Measurements from ENCODE around the gene COL6A2.
A peak's percentile ranks its signal among the peaks of the same experiment; 100 is the strongest.

Gene COL6A2

GRCh38 chr21:46114963-46115362 is 17.1 kb downstream of the COL6A2 start:
- H3K4me3 ChIP-seq (ENCODE audit: low read depth, low read length), result no peak overlapping the region
- no peak overlapping the region for H4K8ac ChIP-seq (ENCODE audit: low read depth, low read length)
- WGBS (ENCODE audit: extremely low coverage, insufficient coverage, insufficient read length), result no CpG with 5 or more reads among the region's 4 CpGs
- no peak overlapping the region for H3K23ac ChIP-seq (ENCODE audit: low read length)
- no peaks in the 10 kb centered on the region for H3K27me3 ChIP-seq (ENCODE audit: insufficient read depth, low read length)
- no peak overlapping the region for H3K4ac ChIP-seq (ENCODE audit: low read depth, low read length)
- no peak overlapping the region for H3K18ac ChIP-seq (ENCODE audit: low read length)
- no peak overlapping the region for H2BK12ac ChIP-seq (ENCODE audit: low read length)
- no peaks in the 10 kb centered on the region for H3K79me2 ChIP-seq (ENCODE audit: control insufficient read depth, insufficient read depth, low read length, poor library complexity)
- H3K36me3 ChIP-seq (ENCODE audit: control insufficient read depth in 1 of 2, insufficient read depth in 2 of 2, low read length in 2 of 2), result peaks cover 46 to 49% of the 10 kb centered on the region in 2 experiments
- H3K14ac ChIP-seq (ENCODE audit: low read length), result no peak overlapping the region
- H3K4me2 ChIP-seq (ENCODE audit: low read length), result no peak overlapping the region
- no peak overlapping the region for H4K12ac ChIP-seq (ENCODE audit: low read depth, low read length)
- no peak for DNase-seq
- H3K27ac ChIP-seq (ENCODE audit: low read depth, low read length), result no peak overlapping the region
- H2AK5ac ChIP-seq (ENCODE audit: low read length), result no peak overlapping the region
- H4K91ac ChIP-seq (ENCODE audit: low read depth, low read length), result no peak overlapping the region
- no peaks in the 10 kb centered on the region for H3K4me1 ChIP-seq (ENCODE audit: control insufficient read depth in 1 of 2, insufficient read depth in 2 of 2, low read length in 2 of 2)
- peaks cover 7% of the 10 kb centered on the region for H3K9me3 ChIP-seq (ENCODE audit: insufficient read depth, low read depth, low read length)
- no peak overlapping the region for H2AFZ ChIP-seq (ENCODE audit: insufficient read depth, low read length, poor library complexity)
- H3K9ac ChIP-seq (ENCODE audit: low read length), result no peak overlapping the region
- no peaks in the 10 kb centered on the region for H3K79me1 ChIP-seq (ENCODE audit: low read length)
- H2BK120ac ChIP-seq (ENCODE audit: insufficient read depth, low read length, poor library complexity), result no peak overlapping the region
- H2BK5ac ChIP-seq (ENCODE audit: low read depth, low read length, poor library complexity), result no peak overlapping the region

GRCh38 chr21:46115441-46116188 is 17.7 kb downstream of the COL6A2 start:
- no peak for DNase-seq
- no peak overlapping the region for H2BK5ac ChIP-seq (ENCODE audit: low read depth, low read length, poor library complexity)
- no peak overlapping the region for H3K23ac ChIP-seq (ENCODE audit: low read length)
- H3K4me3 ChIP-seq (ENCODE audit: low read depth, low read length), result no peak overlapping the region
- H3K14ac ChIP-seq (ENCODE audit: low read length), result no peak overlapping the region
- H3K18ac ChIP-seq (ENCODE audit: low read length), result no peak overlapping the region
- H4K8ac ChIP-seq (ENCODE audit: low read depth, low read length), result no peak overlapping the region
- H3K9ac ChIP-seq (ENCODE audit: low read length), result no peak overlapping the region
- H3K27ac ChIP-seq (ENCODE audit: low read depth, low read length), result no peak overlapping the region
- no peak overlapping the region for H2AK5ac ChIP-seq (ENCODE audit: low read length)
- H3K9me3 ChIP-seq (ENCODE audit: insufficient read depth, low read depth, low read length), result peaks cover 7% of the 10 kb centered on the region
- H3K4me1 ChIP-seq (ENCODE audit: control insufficient read depth in 1 of 2, insufficient read depth in 2 of 2, low read length in 2 of 2), result no peaks in the 10 kb centered on the region
- no peaks in the 10 kb centered on the region for H3K27me3 ChIP-seq (ENCODE audit: insufficient read depth, low read length)
- no peak overlapping the region for H4K12ac ChIP-seq (ENCODE audit: low read depth, low read length)
- peaks cover 46 to 52% of the 10 kb centered on the region in 2 experiments for H3K36me3 ChIP-seq (ENCODE audit: control insufficient read depth in 1 of 2, insufficient read depth in 2 of 2, low read length in 2 of 2)
- WGBS (ENCODE audit: extremely low coverage, insufficient coverage, insufficient read length), result no CpG with 5 or more reads among the region's 17 CpGs
- H4K91ac ChIP-seq (ENCODE audit: low read depth, low read length), result no peak overlapping the region
- H3K4me2 ChIP-seq (ENCODE audit: low read length), result no peak overlapping the region
- H2BK120ac ChIP-seq (ENCODE audit: insufficient read depth, low read length, poor library complexity), result no peak overlapping the region
- no peak overlapping the region for H3K4ac ChIP-seq (ENCODE audit: low read depth, low read length)
- H3K79me1 ChIP-seq (ENCODE audit: low read length), result no peaks in the 10 kb centered on the region
- no peaks in the 10 kb centered on the region for H3K79me2 ChIP-seq (ENCODE audit: control insufficient read depth, insufficient read depth, low read length, poor library complexity)
- no peak overlapping the region for H2BK12ac ChIP-seq (ENCODE audit: low read length)
- H2AFZ ChIP-seq (ENCODE audit: insufficient read depth, low read length, poor library complexity), result no peak overlapping the region

DNA sequence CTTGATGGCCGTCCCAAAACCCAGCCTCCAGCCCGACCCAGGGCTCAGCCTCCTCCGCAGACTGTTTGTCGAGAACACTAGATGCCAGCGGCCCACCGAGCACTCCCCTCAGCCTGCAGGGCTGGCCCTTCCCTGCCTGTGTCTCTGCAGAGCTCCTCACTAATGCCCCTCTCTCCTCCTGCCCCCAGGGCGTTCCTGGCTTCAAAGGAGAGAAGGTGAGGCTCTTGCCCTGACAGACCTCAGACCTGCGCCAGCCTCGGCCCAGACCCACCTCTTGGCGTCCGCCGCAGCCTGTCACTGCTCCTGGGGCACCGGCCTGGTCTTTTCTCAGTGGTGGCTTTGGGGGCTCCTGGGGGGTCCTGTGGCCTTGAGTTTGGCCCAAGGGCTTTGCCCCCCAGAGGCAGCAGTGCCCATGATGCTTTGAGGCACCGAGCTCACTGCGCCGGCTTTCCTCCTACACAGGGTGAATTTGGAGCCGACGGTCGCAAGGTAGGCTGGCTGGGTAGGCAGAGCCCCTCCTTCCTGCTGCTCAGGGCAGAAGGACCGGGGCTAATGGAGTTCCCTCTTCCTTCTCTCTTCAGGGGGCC is 18.4 kb downstream of the COL6A2 start:
- Histone ChIP-seq H4K8ac (ENCODE audit: low read depth, low read length) (no peak overlapping the region), H3K18ac (ENCODE audit: low read length) (no peak overlapping the region), H3K79me1 (ENCODE audit: low read length) (no peaks in the 10 kb centered on the region), H3K4me2 (ENCODE audit: low read length) (no peak overlapping the region), H4K12ac (ENCODE audit: low read depth, low read length) (no peak overlapping the region), H3K79me2 (ENCODE audit: control insufficient read depth, insufficient read depth, low read length, poor library complexity) (no peaks in the 10 kb centered on the region), H4K91ac (ENCODE audit: low read depth, low read length) (no peak overlapping the region), H2BK12ac (ENCODE audit: low read length) (no peak overlapping the region), H2BK120ac (ENCODE audit: insufficient read depth, low read length, poor library complexity) (no peak overlapping the region), H3K36me3 (ENCODE audit: control insufficient read depth in 1 of 2, insufficient read depth in 2 of 2, low read length in 2 of 2) (peaks cover 50 to 57% of the 10 kb centered on the region in 2 experiments), H3K27ac (ENCODE audit: low read depth, low read length) (no peak overlapping the region), H3K4ac (ENCODE audit: low read depth, low read length) (no peak overlapping the region), H2AFZ (ENCODE audit: insufficient read depth, low read length, poor library complexity) (no peak overlapping the region), H3K27me3 (ENCODE audit: insufficient read depth, low read length) (no peaks in the 10 kb centered on the region), H3K23ac (ENCODE audit: low read length) (no peak overlapping the region), H3K9ac (ENCODE audit: low read length) (no peak overlapping the region), H3K14ac (ENCODE audit: low read length) (no peak overlapping the region), H3K4me1 (ENCODE audit: control insufficient read depth in 1 of 2, insufficient read depth in 2 of 2, low read length in 2 of 2) (no peaks in the 10 kb centered on the region), H3K9me3 (ENCODE audit: insufficient read depth, low read depth, low read length) (peaks cover 7% of the 10 kb centered on the region), H2AK5ac (ENCODE audit: low read length) (no peak overlapping the region), H2BK5ac (ENCODE audit: low read depth, low read length, poor library complexity) (no peak overlapping the region), H3K4me3 (ENCODE audit: low read depth, low read length) (no peak overlapping the region)
- no CpG with 5 or more reads among the region's 20 CpGs for WGBS (ENCODE audit: extremely low coverage, insufficient coverage, insufficient read length)
- DNase-seq, result no peak

DNA sequence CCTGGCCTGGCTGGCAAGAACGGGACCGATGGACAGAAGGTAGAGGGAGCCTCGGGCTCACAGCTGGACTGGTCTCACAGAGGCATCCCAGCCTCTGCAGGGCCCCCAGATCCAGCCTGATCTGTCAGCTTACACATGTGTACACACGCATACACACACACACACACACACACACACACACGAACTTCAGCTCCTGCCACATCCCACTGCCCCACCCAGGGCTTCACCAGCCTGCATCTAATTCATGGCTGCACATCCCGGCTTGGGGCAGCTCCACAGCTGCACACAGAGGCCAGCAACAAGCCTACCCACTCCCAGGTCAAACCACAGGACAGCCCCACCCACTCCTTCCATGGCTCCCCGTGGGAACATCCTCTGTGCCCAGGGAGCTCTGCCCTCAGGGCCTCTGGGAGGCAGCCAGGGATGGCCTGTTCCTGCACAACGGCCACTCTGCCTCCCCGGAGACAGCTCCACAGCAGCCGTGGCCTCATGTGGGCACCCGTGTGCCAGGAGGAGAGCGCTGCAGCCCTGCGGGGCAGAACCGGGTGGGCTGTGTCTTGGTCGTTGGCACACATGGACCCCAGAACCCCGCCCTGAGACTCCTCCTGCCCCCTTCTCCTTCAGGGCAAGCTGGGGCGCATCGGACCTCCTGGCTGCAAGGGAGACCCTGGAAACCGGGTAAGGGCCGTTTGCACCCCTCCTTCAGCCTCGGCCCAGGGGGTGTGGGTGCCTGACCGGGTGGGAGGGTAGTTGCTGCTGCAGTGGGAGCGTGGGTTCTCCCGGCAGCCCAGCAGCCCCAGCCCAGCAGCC is 19.1 kb downstream of the COL6A2 start:
- Histone ChIP-seq H3K36me3 (ENCODE audit: control insufficient read depth in 1 of 2, insufficient read depth in 2 of 2, low read length in 2 of 2) (peaks cover 56 to 60% of the 10 kb centered on the region in 2 experiments), H2BK12ac (ENCODE audit: low read length) (no peak overlapping the region), H3K14ac (ENCODE audit: low read length) (no peak overlapping the region), H3K79me1 (ENCODE audit: low read length) (no peaks in the 10 kb centered on the region), H3K4me1 (ENCODE audit: control insufficient read depth in 1 of 2, insufficient read depth in 2 of 2, low read length in 2 of 2) (no peaks in the 10 kb centered on the region), H3K27me3 (ENCODE audit: insufficient read depth, low read length) (no peaks in the 10 kb centered on the region), H3K27ac (ENCODE audit: low read depth, low read length) (no peak overlapping the region), H3K4me3 (ENCODE audit: low read depth, low read length) (peak overlapping the region; percentile 35), H4K12ac (ENCODE audit: low read depth, low read length) (no peak overlapping the region), H2BK120ac (ENCODE audit: insufficient read depth, low read length, poor library complexity) (no peak overlapping the region), H2AFZ (ENCODE audit: insufficient read depth, low read length, poor library complexity) (no peak overlapping the region), H2BK5ac (ENCODE audit: low read depth, low read length, poor library complexity) (no peak overlapping the region), H3K9me3 (ENCODE audit: insufficient read depth, low read depth, low read length) (peaks cover 7% of the 10 kb centered on the region), H4K91ac (ENCODE audit: low read depth, low read length) (no peak overlapping the region), H4K8ac (ENCODE audit: low read depth, low read length) (no peak overlapping the region), H3K79me2 (ENCODE audit: control insufficient read depth, insufficient read depth, low read length, poor library complexity) (no peaks in the 10 kb centered on the region), H3K4me2 (ENCODE audit: low read length) (no peak overlapping the region), H3K23ac (ENCODE audit: low read length) (no peak overlapping the region), H3K4ac (ENCODE audit: low read depth, low read length) (no peak overlapping the region), H2AK5ac (ENCODE audit: low read length) (no peak overlapping the region), H3K18ac (ENCODE audit: low read length) (no peak overlapping the region), H3K9ac (ENCODE audit: low read length) (no peak overlapping the region)
- WGBS (ENCODE audit: extremely low coverage, insufficient coverage, insufficient read length), result no CpG with 5 or more reads among the region's 24 CpGs
- no peak for DNase-seq
